NCI-H146 (cell line): ENCODE measurements around the gene PDK1.

ENCODE experiments used
- DNase-seq: peaks from one replicate; lab custom pipeline; 2025; lab: John Stamatoyannopoulos, UW

The PDK1 gene

GRCh38 chr2:172597176-172597842, 41.4 kb downstream of the PDK1 start:
- DNase-seq: no peak

DNA sequence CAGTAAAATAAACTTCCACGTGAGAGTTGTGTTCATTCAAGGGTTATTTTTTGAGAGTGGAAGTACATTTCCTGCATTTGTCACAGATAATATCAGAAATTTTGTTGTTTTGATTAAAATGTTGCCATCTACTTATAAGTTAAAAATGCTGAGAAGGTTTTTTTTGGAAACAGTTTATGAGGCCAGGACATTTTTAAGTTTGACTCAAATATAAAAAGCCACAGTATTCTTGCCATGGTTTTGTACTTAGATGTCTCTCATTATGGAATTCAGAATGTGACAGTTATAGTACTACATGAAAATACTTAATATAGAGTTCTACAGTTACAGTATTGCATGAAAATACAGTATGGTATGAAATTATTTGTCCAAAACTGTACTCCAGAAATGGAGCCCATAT, 44.1 kb downstream of the PDK1 start:
- DNase-seq: no peak

DNA sequence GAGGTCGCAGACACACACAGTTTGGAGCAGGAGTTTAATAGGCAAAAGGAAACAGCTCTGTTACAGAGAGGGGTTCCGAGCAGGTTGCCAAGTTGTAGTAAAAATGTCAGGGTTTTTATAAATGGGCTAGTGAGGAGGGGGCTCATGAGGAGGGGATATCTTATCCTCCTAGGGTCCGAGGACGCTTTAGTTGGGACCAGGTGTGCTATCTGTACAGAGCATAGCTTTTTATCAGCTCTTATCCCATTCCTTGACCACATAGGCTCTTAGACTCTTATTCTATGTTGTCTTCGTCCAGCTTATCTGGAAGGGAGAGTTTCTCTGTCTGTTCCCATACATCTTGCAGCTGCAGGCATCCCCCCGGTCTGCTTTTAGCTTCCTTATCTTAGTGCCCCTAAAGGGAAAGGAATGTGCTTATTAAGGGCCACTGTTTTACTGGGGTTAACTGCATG, 44.7 kb downstream of the PDK1 start:
- no peak for DNase-seq

GRCh38 chr2:172606285-172606684, 50.4 kb downstream of the PDK1 start:
- no peak for DNase-seq

DNA sequence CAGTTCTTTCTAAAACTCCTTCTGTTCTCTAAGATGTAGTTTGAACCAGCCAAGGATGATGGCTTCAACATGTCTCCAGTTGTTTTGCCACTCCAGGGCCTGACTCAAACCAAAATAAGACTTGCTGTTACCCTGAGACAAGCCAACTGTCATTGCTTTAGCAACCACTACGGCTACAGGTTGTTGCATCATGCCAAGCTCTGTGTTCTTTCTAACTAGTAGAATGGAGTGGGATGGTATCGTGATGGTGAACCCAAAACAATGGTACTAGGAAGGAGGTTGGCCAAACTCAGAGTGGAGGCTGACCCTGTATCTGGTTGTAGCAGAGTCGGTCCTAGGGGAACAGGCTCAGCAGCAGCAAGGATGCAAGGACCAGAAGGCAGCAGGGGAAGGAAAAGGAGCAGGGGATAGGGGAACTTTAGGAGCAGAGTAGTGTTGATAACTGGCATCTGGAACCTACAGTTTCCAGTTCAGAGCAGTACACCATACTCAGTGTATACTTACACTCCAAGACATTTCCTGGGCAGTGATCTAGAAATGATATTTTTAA, 51.6 kb downstream of the PDK1 start:
- no peak for DNase-seq

- DNase-seq: no peak
Observed at GRCh38 chr2:172609488-172609887, 53.6 kb downstream of the PDK1 start.

DNA sequence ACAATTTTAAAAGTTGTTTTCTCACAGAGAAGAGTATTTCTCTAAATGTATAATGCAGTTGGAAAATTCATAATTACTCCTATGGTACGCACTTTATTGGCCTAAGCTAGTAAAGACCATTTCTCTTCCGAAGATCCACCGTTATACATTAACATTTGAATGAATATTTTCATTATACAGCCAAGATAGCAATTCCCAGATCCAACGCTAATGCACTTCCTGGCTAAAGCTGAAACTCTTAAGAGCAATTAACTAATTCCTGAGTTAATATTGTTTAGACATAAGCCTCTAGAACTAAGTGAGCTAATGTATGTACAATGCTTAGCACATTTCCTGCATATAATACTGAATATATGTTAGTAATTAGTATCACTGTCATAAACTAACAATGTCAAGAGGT, 56.2 kb downstream of the PDK1 start:
- DNase-seq: no peak

DNA sequence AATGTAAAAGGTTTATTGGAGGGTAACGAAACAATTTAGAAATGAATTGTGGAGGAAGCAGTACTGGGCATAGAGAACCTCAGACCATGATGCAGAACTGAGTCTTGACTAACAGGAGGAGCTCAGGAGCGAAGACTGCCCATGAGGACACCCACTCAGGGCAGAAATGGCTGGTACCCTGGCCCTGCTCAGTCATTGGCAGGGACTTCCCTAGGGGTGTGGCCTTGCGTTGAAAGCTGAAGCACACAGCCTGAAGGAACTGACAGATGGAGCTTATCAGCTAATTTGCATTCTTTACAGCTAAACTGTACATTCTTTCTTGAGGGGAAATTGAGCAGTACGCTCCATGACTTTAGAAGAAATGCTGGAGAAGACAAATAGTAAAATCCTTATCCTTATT, 57.1 kb downstream of the PDK1 start:
- DNase-seq: no peak

GRCh38 chr2:172613615-172614231, 57.8 kb downstream of the PDK1 start:
- no peak for DNase-seq

DNA sequence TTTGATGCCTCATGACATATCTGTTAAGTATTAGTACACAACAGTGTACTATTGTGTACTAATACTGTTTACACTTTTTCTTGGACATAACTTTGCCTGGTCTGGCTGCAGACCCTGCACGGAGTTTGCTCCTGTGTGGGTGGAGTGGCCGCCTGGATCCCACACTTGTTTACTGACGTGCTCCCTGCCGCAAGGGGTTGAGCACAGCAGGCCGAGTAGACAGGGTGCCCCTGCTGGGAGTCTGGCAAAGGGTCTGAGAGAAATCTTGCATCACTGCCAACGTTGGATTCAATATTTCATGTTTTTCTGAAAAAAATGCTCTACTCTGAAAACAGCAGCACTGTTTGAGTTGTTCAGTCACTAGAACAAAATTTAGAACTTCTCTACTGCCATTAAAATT, 59.0 kb downstream of the PDK1 start:
- DNase-seq: no peak

- no peak for DNase-seq
Observed at GRCh38 chr2:172615727-172616261, 59.9 kb downstream of the PDK1 start.

DNA sequence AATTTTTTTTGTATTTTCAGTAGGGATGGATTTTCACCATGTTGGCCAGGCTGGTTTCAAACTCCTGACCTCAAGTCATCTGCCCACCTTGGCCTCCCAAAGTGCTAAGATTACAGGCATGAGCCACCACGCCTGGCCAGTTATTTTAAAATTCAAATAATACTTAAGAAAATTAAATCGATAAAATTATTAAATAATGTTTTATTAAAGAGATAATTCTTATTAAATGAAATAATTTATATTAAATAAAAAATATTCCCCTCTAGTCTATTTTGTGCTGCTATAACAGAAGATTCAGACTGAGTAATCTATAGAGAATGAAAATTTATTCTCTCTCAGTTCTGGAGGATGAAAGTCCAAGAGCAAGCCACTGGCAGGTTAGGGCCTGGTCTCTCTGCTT, 61.2 kb downstream of the PDK1 start:
- no peak for DNase-seq

GRCh38 chr2:172623249-172623965, 67.5 kb downstream of the PDK1 start:
- DNase-seq: no peak

GRCh38 chr2:172624996-172625395, 69.1 kb downstream of the PDK1 start:
- no peak for DNase-seq

DNA sequence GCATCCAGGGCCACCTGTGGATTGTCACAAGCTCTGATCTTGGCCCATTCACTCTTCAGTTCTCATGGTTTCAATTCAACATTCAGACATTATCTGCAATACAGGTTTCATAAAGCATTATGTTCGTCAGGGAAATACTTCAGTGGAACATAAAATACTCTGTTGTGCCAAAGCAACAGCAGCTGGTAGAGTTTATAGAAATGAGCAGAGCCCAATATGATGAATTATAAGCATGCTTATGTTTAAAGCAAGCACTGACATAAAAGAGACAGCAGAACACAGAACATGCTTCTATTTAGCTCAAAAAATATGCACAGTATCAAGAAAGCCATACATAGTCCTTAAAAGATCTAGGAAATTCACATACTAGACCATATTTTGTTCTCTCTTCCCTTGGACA, 71.3 kb downstream of the PDK1 start:
- DNase-seq: no peak

- no peak for DNase-seq
Observed at GRCh38 chr2:172628085-172628484, 72.2 kb downstream of the PDK1 start.

GRCh38 chr2:172629586-172629985, 73.7 kb downstream of the PDK1 start:
- DNase-seq: no peak

- DNase-seq: no peak
Observed at GRCh38 chr2:172630181-172630580, 74.3 kb downstream of the PDK1 start.

- DNase-seq: no peak
Observed at GRCh38 chr2:172634477-172634876, 78.6 kb downstream of the PDK1 start.

DNA sequence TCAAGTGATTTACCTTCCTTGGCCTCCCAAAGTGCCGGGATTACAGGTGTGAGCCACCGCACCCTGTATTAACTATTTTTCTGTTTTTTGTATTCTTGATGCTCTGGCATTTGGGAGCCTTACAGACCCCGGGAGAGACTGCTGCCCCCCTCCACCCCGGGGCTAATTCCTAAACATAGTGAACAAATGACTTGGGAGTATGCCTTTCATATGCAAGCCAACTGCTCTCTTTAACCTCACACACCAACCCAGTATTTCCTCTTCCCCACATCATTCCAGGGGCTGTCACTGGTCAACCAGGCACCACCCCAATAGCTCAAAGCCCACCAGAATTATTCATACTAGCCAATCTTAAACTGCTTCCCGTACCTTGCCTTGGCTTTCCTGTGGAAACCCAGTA, 79.7 kb downstream of the PDK1 start:
- no peak for DNase-seq

DNA sequence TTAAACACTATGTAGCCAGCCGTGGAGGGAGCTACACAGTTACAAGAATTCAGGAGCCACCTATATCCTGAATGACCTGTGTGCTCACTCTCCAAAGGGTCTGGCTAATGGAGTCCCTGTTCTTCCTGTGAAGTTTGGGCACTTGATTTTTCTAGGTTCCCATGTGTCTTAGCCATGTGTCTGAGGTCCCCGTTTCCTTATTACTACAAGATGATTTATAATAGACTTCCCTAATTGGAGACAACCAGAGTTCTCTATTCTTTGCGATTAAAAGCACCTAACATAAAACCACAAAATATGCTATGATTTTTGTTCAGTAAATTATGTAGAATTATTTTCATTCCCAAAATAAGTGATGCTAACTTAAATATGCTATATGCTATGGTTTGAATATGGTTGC, 83.4 kb downstream of the PDK1 start:
- no peak for DNase-seq

GRCh38 chr2:172639823-172640222, 83.9 kb downstream of the PDK1 start:
- DNase-seq: no peak

- DNase-seq: peak; percentile 17
Observed at GRCh38 chr2:172640389-172640788, 84.5 kb downstream of the PDK1 start.
